HG03159 (cell line): Measurements from ENCODE around the gene NBEA.

Source experiments
- ATAC-seq: cut with Tn5 transposase; IDR thresholded peaks from one replicate; pipeline ENCODE4 v1.9.1; 2021; ENCODE audit warnings: mild to moderate bottlenecking, moderate library complexity; ENCODE audit not compliant: unreplicated experiment

NBEA gene

GRCh38 chr13:35698911-35699576 lies 757.0 kb downstream of the NBEA start:
- ATAC-seq: no peak

- ATAC-seq: no peak
Observed at GRCh38 chr13:35699825-35700510, 757.9 kb downstream of the NBEA start.

- ATAC-seq: no peak
Observed at GRCh38 chr13:35700671-35701070, 758.6 kb downstream of the NBEA start.

- no peak for ATAC-seq
Observed at GRCh38 chr13:35702316-35702715, 760.2 kb downstream of the NBEA start.

GRCh38 chr13:35703061-35703460 lies 761.0 kb downstream of the NBEA start:
- ATAC-seq: no peak

- ATAC-seq: no peak
Observed at GRCh38 chr13:35704331-35704730, 762.3 kb downstream of the NBEA start.

- no peak for ATAC-seq
Observed at GRCh38 chr13:35706281-35706680, 764.2 kb downstream of the NBEA start.

- ATAC-seq: no peak
Observed at GRCh38 chr13:35706721-35707120, 764.7 kb downstream of the NBEA start.

- ATAC-seq: no peak
Observed at GRCh38 chr13:35711909-35712308, 769.8 kb downstream of the NBEA start.

- ATAC-seq: no peak
Observed at GRCh38 chr13:35712907-35713761, 771.1 kb downstream of the NBEA start.

GRCh38 chr13:35714121-35714520 lies 772.1 kb downstream of the NBEA start:
- ATAC-seq: no peak

GRCh38 chr13:35714588-35715377 lies 772.7 kb downstream of the NBEA start:
- no peak for ATAC-seq

GRCh38 chr13:35716186-35716585 lies 774.1 kb downstream of the NBEA start:
- ATAC-seq: no peak

GRCh38 chr13:35716729-35717128 lies 774.7 kb downstream of the NBEA start:
- no peak for ATAC-seq

GRCh38 chr13:35718084-35718483 lies 776.0 kb downstream of the NBEA start:
- no peak for ATAC-seq

- no peak for ATAC-seq
Observed at GRCh38 chr13:35720290-35720689, 778.2 kb downstream of the NBEA start.

GRCh38 chr13:35720690-35721554 lies 778.9 kb downstream of the NBEA start:
- ATAC-seq: no peak
